Skeletal muscle satellite cell (primary cell): ENCODE data around the gene INSL3.

ENCODE experiments used
- H3K27me3 ChIP-seq: 2 replicates; pipeline ENCODE4 v1.7.0; 2013; ENCODE audit warnings: low read length; ENCODE audit not compliant: control insufficient read depth, insufficient read depth
- H3K36me3 ChIP-seq: 2 replicates; pipeline ENCODE4 v1.7.0; 2013; ENCODE audit warnings: mild to moderate bottlenecking, control low read depth, low read length; ENCODE audit not compliant: insufficient read depth
- H3K4me1 ChIP-seq: 2 replicates; pipeline ENCODE4 v1.7.0; 2013; ENCODE audit warnings: low read length; ENCODE audit not compliant: control insufficient read depth, insufficient read depth
- H3K4me2 ChIP-seq: 2 replicates; pipeline ENCODE4 v1.7.0; 2013; ENCODE audit warnings: mild to moderate bottlenecking, low read length
- H3K4me3 ChIP-seq: 2 replicates; pipeline ENCODE4 v1.7.0; 2013; ENCODE audit warnings: low read length
- H3K9ac ChIP-seq: 2 replicates; pipeline ENCODE4 v1.7.0; 2013; ENCODE audit warnings: mild to moderate bottlenecking, low read depth, low read length, moderate library complexity
- H3K9me3 ChIP-seq: replicated peaks from 2 replicates; pipeline ENCODE4 v1.7.0; 2013; ENCODE audit warnings: mild to moderate bottlenecking, control low read depth, low read length

The INSL3 gene

DNA sequence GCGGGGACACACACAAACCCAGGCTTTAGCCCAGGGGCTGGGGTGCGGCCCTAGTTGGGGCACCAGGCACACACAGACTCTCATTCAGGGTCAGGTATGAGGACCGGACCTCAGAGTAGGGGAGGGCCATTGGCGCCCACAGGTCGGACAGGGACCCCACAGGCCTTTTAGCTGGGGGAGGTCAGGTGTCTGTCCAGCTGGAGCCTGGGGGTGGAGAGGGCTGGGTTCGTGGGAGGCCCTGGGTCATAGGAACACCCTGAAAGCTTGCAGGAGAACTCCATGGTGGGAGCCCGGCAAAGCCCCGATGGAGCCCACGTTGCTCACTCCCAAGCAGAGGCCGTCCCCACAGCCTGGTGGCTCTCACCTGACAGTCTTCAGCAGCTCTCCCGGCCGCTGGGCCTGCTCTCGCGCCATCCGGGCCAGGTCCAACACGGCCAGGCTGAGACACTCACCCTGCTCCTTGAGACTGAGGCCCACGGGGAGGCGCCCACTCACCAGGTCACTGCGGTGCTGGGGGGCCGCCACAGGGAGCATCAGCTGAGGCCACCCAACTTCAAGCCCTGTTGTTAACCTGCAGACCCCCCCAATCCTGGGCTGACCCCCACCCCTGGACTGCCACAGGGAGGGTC, 21.5 kb upstream of the INSL3 start:
- Histone ChIP-seq H3K4me1 (peaks cover 13% of the 10 kb centered on the region), H3K9ac (peak overlapping the region; percentile 38), H3K4me3 (peak overlapping the region; percentile 59), H3K36me3 (no peaks in the 10 kb centered on the region), H3K9me3 (no peaks in the 10 kb centered on the region), H3K4me2 (peak overlapping the region; percentile 78), H3K27me3 (peaks cover 51% of the 10 kb centered on the region)

DNA sequence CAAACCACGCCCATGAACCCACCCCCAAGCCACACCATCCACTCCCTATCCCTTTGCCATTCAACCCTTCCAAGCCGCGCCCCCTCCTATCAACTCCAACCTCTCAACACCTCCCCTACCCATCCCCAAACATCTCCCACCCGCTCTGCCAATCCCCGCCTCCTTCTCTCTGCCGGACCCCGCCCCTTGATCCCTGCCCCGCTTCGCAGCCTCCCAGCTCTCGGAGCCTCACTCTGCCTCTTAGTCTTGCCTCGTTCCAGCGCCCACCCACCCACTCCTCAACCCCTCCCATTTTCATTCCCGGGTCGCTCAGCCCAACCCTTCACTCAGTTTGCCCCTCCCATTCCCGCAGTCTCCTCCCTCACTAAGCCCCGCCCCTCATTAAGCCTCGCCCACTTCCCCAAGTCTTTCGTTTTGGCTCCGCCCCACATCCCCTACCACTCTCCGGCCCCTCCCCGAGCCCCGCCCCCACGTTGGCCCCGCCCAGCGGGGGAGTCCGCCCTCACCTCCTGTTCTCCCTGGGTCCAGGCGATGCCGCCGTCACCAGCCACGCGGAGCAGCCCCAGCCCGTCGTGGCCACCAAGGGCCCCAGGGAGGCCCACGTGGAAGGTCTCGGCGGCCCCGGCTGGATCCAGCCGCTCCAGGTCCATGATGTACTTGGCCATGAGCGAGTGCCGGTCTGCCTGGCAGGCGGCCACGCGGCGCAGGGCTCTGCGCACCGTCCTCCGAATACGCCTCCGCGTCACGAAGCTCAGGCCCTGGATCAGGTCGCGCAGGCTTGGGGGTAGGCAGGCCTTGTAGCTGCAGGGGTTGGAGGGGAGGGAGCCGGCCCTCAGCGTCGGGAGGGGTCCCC, 20.7 kb upstream of the INSL3 start:
- H3K9me3 ChIP-seq = no peaks in the 10 kb centered on the region
- H3K9ac ChIP-seq = peak overlapping the region; percentile 38
- no peaks in the 10 kb centered on the region for H3K36me3 ChIP-seq
- H3K27me3 ChIP-seq = peaks cover 53% of the 10 kb centered on the region
- H3K4me2 ChIP-seq = peak overlapping the region; percentile 78
- peaks cover 13% of the 10 kb centered on the region for H3K4me1 ChIP-seq
- peak overlapping the region; percentile 59 for H3K4me3 ChIP-seq

DNA sequence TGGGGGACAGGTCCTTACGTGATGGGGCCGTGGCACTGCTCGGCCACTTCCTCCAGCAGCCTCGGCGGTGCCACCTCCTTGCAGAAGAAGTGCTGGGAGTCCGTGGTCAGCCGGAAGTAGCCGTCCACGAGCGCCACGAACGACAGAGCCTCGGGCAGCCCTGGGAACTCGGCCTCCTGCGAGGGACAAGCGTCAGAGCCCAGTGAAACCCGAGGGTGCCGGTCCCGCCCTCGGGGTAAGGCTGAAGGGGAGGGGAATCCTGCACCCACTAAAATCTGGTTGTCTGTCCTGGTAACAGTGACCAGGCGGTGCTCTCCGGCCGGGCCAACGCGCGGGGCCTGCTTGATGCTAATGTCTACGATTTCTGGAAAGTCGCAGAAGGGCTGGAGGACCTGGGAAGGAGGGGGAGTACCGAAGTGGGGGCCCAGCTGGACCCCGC, 20.1 kb upstream of the INSL3 start:
- Histone ChIP-seq H3K4me3 (peak overlapping the region; percentile 9), H3K4me2 (peak overlapping the region; percentile 78), H3K9ac (no peak overlapping the region), H3K9me3 (no peaks in the 10 kb centered on the region), H3K27me3 (peaks cover 57% of the 10 kb centered on the region), H3K4me1 (peaks cover 13% of the 10 kb centered on the region), H3K36me3 (no peaks in the 10 kb centered on the region)

DNA sequence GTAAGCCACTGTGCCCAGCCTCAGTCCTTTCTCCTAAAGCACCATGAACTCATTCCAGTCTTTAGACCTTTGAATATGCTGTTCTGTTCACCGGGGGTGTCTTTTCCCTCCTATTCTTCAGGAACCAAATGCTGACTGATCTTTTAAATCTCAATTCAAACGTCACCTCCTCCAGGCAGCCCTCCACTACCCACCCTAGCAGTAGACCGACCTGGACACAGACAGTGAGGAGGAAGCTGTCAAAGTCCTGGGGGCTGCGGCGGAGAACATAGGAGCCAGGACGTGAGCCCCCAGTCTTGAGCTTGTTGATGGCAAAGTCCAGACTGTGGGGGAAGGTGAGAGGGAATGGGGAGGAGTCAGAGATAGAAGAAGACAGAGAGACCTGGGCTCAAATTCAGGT, 18.7 kb upstream of the INSL3 start:
- peaks cover 65% of the 10 kb centered on the region for H3K27me3 ChIP-seq
- H3K36me3 ChIP-seq = no peaks in the 10 kb centered on the region
- H3K9ac ChIP-seq = no peak overlapping the region
- no peak overlapping the region for H3K4me3 ChIP-seq
- H3K4me2 ChIP-seq = no peak overlapping the region
- no peaks in the 10 kb centered on the region for H3K9me3 ChIP-seq
- H3K4me1 ChIP-seq = peaks cover 13% of the 10 kb centered on the region

DNA sequence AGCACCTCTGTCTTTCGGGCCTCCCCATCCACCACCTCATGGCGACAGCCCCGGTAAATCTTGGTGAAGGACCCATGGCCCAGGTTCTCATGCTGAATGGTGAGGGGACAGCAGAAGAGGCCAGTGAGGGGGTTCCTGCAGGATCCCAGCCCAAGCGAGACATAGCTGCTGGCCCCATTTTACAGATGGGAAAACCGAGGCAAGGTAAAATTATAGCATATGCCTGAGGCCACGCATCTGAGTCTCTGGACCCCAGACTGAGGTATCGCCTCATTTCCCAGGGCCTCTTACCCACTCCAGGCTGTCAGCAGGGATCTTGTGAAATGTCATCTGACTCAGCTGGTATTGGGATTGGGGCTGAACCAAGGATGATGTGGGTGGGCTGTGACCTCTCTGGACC, 16.7 kb upstream of the INSL3 start:
- H3K9ac ChIP-seq = no peak overlapping the region
- H3K36me3 ChIP-seq = no peaks in the 10 kb centered on the region
- peaks cover 63% of the 10 kb centered on the region for H3K27me3 ChIP-seq

DNA sequence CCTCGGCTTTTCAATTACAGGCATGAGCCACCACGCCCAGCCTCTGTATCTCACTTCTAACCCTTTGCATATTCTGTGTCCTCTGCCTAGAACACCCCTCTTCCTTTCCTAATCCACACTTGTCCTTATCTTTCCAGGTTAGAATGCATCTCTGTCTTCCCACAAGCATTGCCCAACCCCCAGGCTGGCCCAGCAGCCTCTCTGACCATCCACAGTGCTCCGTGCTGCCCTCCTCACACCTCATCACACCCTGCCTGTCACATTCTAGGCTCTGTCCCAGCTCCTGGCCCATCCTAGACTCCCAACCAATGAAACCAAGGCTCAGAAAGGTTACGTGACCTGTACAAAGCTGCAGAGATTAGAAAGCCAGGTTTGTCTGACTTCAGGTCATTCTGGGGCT, 15.2 kb upstream of the INSL3 start:
- Histone ChIP-seq H3K4me1 (peaks cover 2% of the 10 kb centered on the region), H3K36me3 (no peaks in the 10 kb centered on the region), H3K9me3 (no peaks in the 10 kb centered on the region), H3K4me3 (no peak overlapping the region), H3K27me3 (peaks cover 72% of the 10 kb centered on the region), H3K9ac (no peak overlapping the region), H3K4me2 (no peak overlapping the region)

More for the DNA sequence above, 16.7 kb upstream of the INSL3 start:
- Histone ChIP-seq H3K4me2 (no peak overlapping the region), H3K4me1 (peaks cover 13% of the 10 kb centered on the region), H3K4me3 (no peak overlapping the region), H3K9me3 (no peaks in the 10 kb centered on the region)

DNA sequence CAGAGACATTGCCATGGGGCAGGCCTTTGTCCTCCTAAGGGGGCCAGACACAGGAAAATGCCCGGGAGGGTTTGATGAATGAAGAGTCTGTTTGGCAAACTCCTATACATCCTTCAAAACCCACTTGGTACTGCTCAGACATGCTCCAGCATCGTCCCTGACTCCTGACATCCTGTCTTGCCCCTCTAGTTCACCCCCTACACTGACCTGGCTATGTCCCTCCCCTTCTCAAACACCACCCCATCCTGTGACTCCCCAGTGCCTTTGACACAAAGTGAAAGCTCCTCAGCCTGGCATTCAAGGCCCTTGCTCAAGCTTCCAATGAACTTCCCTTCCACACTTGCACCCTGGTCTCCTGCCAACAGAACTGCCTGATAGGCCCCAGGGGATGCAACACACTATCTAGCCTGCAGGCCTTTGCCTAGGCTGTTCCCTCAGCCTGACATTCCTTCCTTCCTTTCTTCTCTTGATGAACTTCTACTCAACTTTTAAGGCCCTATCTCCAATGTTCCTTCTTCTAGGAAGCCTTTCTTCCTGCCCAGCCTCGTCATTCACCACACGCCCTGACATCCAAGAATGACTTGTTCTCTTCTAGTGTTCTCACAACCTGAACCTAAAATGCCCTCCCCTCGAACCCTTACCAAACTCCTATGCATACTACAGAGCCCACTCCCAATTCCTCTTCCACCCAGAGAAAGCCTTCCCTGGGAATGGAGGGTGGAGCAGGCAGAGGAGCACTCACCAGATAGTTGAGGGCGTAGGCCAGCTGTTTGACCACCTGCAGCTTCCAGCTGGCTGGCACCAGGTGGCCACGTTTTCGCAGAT, 14.1 kb upstream of the INSL3 start:
- Histone ChIP-seq H3K27me3 (peaks cover 71% of the 10 kb centered on the region), H3K4me2 (no peak overlapping the region), H3K4me1 (peaks cover 3% of the 10 kb centered on the region), H3K9ac (no peak overlapping the region), H3K36me3 (no peaks in the 10 kb centered on the region), H3K9me3 (no peaks in the 10 kb centered on the region), H3K4me3 (no peak overlapping the region)

DNA sequence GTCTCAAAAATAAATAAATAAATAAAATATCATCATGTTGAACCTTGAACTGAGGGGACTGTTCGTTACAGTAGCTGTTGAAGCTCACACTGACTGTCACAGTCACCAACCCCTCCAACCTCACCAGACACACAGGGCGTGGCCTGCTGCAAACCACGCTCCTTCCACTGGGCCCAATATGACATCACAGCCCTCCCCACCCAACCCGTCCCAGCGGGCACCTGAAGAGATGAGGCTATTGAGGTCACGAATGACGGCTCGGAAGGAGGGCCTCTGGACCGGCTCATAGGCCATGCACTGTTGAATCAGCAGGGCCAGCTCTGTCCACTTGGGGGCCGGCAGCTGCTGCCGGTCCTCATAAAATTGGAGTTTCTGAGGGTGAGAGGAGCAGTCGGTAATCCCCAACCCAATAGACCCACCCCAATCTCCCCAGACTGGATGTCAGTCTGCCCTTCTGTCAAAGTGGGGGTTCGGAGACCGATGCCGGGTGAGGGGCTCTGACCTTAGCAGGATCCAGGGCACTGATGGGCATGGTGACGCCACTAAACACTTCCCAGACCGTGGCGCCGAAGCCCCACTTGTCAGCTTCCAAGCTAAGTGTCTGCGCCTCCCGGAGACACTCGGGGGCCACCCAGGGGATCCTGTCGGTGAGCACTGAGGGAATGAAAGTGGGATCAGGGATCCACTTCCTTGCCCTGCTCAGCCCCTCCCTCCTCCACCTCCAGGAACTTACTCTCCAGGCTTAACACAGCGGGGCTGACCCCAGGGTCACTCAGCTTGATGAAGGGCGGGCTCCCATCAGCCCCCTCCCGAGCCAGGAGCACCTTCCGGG, 13.2 kb upstream of the INSL3 start:
- Histone ChIP-seq H3K27me3 (peaks cover 70% of the 10 kb centered on the region), H3K9me3 (no peaks in the 10 kb centered on the region), H3K9ac (no peak overlapping the region), H3K36me3 (no peaks in the 10 kb centered on the region), H3K4me1 (peaks cover 3% of the 10 kb centered on the region), H3K4me3 (no peak overlapping the region), H3K4me2 (no peak overlapping the region)

DNA sequence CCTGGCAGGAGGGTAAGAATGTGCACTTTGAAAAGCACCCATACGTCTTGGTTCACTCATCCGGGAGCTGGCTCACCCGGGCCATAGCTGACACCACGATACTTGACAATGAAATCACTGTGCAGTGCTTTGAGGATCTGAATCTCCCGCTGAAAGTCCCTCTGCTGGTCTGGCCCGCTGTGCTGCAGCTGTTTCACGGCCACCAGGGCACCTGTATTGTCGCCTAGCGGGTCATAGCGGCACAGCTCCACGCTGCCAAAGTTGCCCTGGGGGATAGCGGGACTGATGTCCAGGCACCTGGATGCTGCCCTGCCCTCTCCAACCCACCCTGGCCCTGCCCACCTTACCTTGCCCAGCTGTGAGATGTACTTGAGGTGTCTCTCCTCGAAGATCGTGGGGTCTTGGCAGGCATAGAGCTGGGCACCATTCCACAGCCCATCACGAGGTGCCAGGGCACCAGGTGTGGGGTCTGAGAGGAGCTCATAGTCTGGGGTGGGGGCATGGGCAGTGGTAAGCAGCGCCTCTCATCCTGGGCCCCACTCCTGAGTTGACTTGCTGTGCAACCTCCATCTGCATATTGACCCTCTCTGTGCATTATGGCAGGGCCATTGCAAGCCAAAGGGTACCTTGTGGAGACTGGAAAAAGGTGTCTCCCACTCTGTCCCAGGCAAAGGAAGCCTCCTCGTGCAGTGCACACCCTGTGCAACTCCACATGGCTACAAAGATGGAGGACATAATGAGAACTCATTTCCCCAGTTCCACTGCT, 11.3 kb upstream of the INSL3 start:
- peaks cover 58% of the 10 kb centered on the region for H3K27me3 ChIP-seq
- H3K9ac ChIP-seq = no peak overlapping the region
- no peaks in the 10 kb centered on the region for H3K36me3 ChIP-seq
- peaks cover 3% of the 10 kb centered on the region for H3K4me1 ChIP-seq
- no peak overlapping the region for H3K4me2 ChIP-seq
- no peaks in the 10 kb centered on the region for H3K9me3 ChIP-seq
- no peak overlapping the region for H3K4me3 ChIP-seq

DNA sequence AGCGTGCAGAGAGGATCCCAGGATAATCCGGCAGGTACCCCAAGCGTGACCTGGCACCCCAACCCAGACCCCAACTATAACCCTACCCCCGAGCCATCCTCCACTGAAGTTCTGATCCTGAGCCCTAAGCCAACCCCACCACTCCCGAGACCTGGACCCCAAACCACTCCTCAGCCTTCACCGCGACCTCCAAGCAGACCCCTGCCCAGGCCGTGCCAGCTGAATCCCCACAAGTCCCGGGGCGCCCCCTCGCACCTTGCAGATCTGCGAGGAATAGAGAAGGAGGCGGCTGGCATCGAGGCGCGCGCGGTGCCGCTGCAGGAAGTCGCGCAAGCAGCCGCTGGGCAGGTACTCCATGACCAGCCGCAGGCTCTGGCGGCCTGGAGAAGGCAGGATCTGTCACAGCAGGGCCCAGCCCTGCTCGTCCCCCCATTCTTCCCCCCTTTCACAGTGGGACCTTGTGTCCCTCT, 10.1 kb upstream of the INSL3 start:
- no peaks in the 10 kb centered on the region for H3K36me3 ChIP-seq

More for the DNA sequence above, 10.1 kb upstream of the INSL3 start:
- Histone ChIP-seq H3K9me3 (no peaks in the 10 kb centered on the region), H3K9ac (no peak overlapping the region), H3K4me1 (peaks cover 3% of the 10 kb centered on the region), H3K4me2 (peak overlapping the region; percentile 58), H3K27me3 (peaks cover 54% of the 10 kb centered on the region), H3K4me3 (no peak overlapping the region)
